GM21526 (cell line): ENCODE data around the gene KCNJ15.
"Not testable (repeated sequence)": the region's sequence is repeated elsewhere in the genome, so short reads cannot be mapped to it uniquely, and the experiment has no call there.

ENCODE experiments used
- ATAC-seq: cut with Tn5 transposase; IDR thresholded peaks from one replicate; pipeline ENCODE4 v1.9.1; 2021; ENCODE audit warnings: moderate library complexity; ENCODE audit not compliant: unreplicated experiment, low FRiP score

The KCNJ15 gene

DNA sequence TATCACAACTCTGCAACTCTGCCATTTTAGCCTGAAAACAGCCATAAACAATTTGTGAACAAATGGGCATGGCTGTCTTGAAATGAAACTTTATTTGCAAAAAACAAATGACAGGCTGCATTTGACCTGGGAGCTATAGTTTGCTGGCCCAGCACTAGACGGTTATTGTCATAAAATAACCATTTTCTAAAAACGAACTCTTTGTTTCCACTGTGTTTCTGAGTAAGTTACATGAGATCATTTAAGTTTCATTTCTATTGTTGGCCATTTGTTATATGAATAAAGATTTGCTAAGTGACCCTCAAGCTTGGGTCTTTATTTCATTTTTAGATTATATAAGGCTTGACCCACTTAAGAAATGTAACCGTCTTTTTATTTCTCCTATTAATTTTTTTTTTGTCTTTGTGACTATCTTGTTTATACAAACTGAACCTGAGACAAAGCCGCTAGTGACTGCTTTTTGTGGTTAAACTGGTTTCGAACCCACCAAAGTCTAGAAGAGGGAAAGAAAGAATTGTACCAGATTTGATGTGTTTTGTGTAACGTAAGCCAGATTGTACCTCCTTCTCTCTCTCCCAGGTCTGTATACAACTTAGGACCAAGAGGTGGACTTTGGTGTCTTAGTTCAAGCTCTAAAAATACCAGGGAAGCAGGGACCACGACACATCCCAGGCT lies 12.9 kb upstream of the KCNJ15 start:
- no peak for ATAC-seq

DNA sequence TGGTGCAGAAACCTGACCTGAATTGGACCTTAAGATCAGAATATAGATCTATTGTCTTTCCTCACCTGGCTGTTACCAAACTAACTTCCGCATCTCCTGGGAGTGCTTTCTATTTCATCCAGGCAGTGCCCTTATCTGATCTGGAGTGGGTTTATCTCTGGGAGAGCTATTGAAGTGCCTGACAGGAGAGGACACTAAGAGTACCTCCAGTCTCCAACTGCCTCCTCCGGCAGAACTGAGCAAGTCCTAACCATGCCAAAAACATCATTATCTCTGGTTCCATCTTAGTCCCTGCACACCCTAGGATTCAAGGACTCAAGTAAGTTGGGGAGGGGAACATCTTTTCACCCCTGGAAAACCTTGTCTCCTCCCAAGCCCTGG lies 12.4 kb upstream of the KCNJ15 start:
- no peak for ATAC-seq

DNA sequence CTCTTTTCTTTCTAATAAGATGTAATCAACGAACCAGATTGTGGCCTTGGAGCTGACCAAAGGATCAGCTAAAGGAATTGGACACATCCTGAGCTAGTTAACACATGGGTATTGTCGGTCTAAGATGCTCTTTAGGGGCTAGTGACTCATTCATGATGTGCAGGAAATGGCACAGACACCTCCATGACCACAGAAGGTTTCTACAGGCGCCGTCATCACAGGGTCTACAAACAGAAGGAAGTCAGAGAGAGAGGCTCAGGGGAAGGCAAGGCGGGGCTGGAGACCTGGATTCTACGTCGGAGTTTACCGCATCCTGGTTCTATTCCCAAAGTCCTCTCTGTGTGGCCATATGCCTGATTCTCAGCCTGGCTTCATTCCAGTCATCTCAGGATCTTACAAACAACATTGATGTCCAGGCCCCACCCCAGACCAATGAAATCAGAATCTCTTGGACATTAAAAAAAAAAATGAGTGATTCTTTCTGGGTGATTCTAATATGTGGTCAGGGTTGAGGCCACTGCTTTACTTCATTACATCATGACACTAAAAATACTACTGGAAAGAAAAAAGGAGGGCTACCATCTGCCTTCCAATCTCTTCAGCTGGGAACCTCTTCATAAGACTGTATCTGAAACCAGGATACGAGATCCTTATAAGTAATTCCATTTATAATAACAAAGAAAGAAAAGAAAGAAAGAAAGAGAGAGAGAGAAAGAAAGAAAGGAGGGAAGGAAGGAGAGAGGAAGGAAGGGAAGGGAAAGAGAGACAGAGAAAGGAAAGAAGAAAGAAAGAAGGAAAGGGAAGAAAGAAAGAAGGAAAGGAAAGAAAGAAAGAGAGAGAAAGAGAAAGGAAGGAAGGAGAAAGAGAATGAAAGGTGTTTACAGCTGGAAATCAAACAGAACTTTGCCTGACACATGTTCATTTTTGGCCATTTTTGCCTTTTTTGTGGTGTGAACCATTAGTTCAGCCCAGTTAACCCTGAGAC lies 11.6 kb upstream of the KCNJ15 start:
- ATAC-seq = peak; percentile 63

DNA sequence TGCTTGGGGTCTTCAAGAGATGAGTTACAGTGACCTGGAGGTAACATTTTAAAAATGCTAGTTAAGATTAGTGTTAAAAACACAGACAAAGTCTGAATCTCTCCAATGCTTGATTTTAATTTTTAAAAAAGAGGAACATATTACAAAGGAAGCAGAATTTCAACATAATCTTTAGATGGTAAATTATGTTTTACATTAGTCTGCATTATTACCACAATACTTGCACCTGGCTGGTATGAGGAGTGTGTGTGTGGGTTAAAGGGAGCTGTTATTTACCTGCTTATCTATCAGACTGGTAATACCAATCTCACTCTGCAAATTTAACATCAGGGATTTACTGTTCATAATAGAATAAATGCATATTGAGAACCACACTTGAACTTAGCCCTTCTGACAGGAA lies 10.3 kb upstream of the KCNJ15 start:
- ATAC-seq = no peak

DNA sequence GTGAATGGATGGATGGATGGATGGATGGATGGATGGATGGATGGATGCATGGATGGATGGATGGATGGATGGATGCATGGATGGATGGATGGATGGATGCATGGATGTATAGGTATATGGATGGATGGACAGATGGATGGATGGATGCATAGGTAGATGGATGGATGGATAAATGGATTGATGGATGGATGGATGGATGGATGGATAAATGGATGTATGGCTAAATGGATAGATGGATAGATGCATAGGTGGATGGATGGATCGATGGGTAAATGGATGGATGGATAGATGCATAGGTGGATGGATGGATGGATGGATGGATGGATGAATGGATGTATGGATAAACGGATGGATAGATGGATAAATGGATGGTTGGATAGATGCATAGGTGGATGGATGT lies 9.7 kb upstream of the KCNJ15 start:
- ATAC-seq = not testable (repeated sequence)

DNA sequence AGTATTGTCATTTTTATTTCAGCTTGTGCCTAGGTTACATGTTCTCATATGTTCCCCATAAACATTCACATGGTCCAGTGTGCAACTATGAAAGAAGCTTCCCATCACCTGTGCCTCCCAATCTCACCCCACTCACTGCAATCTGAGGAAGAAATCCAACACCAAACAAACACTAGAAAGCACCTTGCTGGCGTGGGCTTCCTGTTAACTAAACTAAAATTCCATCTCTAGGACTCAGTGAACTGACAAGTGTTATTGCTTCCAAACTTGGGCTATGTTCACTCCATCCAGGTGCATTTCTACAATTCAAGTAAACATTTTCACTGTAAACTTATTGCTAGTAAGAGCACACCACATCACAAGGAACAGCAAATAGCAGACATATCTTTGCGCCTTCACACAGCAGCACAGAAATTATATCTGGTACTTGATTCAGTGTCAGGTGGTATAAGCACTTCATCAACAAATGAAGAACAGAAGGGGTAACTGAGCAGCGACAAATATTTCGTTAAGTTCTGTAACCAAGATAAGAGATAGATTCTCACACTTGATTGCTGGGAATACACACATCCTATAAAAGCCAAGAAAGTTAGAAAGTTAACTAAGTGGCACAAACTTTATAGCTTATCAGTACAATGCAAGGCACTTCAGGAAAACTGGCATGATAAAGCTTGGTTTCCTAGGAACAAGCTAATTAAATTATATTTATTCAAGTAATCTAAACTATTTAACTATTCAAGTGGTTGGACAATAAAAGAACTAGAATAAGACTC lies 8.9 kb upstream of the KCNJ15 start:
- ATAC-seq = no peak

DNA sequence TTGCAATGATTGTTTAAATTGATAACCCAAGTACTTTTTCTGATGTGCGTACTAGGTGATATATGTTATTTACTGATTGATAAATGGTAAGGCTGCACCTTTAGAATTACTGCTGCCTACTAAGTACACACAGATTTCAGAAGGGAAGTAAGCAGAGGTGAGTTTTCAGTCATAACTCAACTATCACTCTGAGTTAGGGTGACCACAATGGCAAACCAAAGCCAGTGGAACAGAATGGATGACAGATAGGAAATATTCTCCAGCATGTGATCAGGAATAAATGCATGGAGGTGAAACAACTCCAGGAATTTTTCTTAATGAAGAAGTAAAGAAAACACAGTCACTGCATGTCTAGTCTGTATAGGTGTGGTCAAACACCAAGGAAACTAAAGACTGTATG lies 7.5 kb upstream of the KCNJ15 start:
- peak; percentile 73 for ATAC-seq

DNA sequence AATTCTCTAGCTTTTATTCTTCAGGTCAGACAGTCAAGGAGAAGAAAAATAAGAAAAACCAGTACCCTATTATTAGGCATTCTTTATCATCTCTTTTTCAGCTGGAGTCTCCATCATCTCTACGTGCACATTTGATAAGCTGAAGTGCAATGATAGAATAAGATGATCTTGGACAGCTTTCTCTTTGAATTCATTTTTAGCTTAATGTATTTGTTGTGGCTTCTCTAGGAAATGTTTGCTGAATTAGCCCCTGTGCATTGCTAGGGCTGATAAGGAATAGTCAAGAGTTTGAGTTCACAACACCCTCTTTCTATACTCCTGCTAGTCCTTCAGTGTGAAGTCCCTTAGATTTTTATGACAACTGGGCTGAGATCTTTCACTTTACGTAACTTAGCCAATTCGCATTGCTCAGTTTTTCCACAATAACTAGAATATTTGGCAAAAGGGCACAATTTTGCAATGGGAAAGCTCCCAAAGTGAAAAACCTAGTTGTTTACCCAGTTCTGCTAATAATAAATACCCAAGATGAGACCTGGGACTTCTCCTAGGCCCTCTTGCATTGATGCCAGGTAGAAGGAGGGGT lies 7.0 kb upstream of the KCNJ15 start:
- no peak for ATAC-seq

DNA sequence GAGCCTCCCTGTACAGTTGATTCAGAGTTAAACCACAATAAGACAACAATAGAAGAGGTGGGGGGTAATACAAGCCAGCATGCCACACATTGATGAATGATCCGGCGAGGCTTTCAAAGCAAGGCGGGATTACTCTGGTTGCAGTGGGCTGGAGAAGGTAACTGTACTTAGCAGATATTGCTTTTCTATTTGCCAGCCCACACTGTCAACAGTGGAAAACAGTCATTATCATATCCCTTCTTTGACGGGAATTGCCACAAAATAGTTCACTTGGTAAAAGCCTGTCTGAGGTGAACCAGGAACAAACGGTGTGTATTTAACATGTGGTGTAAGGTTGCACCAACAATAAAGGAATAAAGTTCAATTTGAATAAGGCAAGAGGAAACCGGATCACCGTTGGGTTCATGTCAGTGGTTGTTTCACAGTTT lies 5.8 kb upstream of the KCNJ15 start:
- ATAC-seq = no peak

DNA sequence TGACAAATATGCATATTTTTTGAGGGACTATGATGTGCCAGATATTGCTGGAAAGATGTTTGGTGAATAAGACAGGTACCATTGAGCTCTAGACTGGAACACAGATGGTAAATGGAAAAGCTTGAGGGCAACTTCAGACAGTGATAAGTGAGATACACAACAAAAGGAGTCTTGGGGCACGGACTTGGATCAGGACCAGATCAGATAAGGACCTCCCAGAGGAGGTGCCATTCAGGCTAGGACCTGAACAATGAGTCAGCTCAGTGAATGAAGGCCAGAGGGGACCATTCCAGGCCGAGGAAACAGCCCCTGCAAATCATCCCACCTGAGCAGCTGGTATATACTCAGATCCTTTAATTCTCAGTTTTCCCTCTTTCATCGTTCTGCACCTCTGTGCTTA lies 1.8 kb upstream of the KCNJ15 start:
- no peak for ATAC-seq

DNA sequence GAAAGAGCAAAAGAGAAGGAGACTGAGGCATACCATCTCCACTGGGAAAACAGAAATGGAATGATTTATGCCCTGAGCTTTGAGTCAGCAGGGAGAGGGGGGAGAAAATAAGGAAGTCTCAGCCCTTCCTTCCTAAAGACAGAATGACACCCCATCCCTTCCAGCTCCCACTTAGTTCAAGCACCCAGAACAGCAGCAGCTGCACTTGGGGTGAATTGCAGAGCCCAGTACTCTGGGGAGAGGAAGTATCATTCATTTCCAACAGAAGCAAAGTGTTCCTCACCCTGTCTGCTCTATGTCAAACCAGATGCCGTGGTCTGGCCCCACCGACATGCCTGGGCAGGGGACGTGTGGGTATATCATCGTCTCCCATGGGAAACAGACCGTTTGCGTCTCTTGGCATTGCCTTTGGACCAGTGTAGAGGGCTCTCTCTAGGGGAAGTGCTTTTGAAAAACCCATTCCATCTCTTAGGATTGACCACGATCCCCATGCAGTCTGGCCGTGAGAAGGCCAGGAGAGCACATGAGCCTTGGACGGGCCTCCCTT lies 1.1 kb upstream of the KCNJ15 start:
- ATAC-seq = no peak

DNA sequence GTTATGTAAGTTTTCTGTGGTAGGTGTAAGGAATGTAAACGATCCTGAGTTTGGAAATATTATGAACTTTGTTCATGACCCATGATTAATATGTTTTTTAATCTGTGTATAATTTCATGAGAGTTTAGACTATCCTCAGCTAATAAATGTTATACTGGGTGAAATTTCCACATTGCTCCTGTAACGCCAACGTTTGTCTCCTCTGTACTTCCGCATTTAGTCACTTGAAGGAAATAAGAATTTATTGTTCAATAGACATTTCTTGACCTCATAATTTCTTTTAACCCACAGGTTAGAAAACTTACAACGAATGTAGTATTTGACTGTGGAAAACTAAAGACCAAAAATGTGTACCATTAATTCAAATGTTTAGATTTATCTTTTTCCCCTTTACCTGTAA lies 876 bp downstream of the KCNJ15 start:
- no peak for ATAC-seq

DNA sequence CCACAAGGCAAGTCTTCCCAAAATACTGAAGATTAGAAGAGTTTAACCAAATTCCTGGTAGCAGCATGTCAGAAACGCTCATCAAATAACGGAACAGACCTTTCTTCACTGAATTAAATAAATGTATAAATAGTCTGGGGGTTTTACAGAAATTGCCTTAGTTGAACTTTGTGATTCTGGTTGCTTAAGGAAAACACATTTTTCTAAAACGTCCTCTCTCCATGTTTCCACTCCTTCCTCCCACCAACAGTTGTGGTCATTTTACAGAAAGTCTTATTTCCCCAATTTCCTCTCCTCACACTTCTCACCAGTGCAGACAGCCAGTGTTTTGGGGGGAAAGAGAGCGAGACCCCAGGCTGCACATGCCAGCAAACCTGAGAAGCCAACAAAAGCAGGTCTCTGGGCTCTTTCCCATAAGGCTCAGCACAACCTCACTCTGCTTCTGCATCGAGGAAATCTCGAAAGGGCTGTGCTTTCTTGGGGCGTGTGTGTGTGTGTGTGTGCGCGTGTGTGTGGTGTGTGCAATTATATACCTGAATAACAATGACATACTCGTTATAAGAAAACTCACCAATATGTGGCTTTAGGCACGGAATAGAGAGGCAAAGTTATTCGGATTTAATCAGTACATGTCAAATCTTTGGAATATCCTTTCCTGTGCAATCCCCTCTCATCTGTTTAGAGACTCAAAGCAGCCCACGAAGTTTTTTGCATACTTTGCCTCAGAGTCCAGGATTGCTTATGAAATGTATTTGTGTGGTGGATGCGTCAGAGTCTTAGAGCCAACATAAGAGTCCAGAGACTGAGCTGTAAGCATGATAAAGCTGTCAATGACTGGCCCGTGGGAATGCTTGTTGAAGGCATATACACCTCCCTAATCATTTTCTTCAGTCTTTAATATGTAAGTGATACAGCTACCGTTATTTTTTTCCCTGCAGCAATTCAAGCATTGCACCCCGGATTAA lies 2.0 kb downstream of the KCNJ15 start:
- no peak for ATAC-seq

DNA sequence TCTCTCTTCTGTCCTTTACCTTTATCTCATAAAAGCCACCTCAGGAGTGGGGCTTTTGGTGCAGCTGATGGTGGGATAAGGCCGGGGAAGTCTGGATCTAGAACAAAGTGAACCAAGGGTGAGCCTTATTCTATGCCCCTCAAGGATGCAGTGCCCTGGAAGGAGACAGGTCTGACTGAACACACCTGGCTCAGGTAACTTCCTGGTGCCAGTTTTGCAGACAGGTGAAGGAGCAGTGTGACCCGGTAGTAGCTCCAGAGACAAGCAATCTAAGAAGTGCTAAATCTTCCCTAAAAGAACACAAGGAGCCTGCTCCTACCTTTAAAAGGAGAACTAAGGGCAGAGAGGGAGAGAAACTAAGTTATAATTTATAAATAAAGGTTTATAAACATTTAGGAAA lies 2.9 kb downstream of the KCNJ15 start:
- ATAC-seq = no peak

DNA sequence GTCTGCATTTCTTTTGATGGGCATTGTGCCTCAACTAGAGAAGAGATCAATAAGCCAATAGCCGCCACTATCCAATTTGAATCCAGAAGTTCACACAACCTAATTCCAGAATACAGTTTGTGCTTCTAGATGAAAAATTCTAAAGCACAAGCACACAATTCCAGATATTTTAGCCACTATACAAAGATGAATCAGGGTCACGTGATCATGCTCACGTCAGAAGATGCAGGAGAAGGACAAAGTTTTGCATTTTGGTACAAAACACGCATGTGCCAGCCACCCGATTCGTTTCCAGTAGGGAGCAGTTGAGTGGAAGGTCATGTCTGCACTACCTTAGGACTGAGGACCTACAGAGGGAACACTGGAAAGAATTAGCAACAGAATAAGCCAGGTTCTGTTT lies 3.6 kb downstream of the KCNJ15 start:
- no peak for ATAC-seq

DNA sequence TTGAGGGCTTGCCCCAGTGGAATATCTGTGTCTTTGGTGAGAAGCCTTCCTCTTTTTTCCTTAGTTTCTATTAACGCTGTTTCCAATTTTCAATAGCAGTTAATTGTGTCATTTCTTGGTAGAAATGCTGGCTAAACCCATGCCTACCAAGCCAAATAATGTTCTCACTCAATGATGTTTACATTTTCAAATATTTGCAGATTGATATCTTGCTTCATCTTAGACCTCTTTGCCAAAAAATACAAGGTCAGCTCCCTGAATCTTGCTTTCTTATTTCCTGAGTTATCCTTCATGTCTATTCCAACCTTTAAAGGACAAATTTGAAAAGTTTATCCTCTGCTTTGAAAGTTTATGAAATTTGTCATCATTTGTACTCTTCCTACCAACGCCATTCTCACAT lies 5.1 kb downstream of the KCNJ15 start:
- ATAC-seq = no peak

DNA sequence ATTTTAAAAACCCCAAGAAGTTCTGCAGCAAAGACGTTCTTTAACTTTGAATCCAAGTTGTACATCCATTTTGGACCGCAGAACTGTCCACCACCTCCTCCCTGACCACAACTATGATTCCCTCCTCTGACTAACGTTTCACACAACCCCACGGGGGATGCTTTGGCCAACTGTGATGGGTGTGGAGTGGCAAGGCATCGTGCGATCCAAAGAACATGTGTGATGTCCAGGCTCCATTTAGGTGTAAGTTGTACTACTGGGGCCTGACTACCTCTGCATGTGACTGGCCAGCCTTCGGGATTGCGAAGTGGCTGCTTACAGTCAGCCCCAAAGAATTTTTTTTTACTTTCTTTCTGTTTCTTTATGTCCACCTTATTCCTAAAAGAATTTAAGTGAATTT lies 6.7 kb downstream of the KCNJ15 start:
- no peak for ATAC-seq

DNA sequence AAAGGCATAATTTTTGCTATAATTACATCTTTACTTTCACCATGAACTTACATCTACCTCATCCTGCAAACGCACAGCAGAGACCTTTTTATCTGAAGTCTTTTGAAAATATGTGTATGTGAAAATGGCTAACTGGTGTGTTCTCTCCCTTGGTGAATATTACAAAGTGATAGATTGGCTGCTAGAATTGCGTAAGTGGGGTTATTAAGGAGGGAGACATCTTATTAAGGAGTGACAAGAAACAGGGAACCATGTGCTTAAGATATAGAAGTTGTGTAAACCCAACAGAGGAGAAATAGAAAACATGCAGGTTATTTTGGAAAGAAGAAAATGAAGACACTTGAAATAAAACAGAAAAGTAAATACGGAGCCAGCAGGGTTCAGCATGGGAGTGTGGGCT lies 7.8 kb downstream of the KCNJ15 start:
- ATAC-seq = no peak

DNA sequence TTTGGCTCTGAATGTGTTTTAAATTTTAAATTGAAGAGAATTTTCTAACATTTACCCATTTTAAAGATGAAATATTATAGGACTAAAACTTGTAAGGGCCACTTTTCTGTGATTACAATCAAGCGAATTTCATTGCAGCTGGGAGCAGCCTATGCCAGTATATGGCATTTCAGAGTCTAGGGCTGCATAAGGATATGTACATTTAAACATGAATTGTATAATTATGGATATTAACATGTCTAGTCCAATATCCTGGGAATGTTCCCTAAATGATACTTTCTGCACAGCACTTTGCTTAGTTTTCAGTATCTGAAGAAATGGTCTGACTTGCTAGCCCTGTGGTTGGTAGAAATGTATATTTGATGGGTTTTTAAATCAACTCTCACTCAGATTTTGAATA lies 8.4 kb downstream of the KCNJ15 start:
- ATAC-seq = no peak
